GM12878 (cell line): ENCODE measurements around the gene ATXN7L1. TPM values are rescaled to one million over a fixed set of nuclear protein-coding genes. Genes with fewer than 3 reads are reported as not detected.

ENCODE experiments used
- ATAC-seq: fragments of 200-7000 bp; cut with Tn5 transposase; 3 replicates; pipeline ENCODE4 v1.9.1; 2020; ENCODE audit warnings: mild to moderate bottlenecking, moderate library complexity
- BruUV-seq: library from RNA; stranded (reverse); fragments of 400-500 nt; replicated peaks from 2 replicates; lab custom pipeline; 2021; lab: Mats Ljungman, UMichigan
- CTCF ChIA-PET: fragments of 300-600 bp; sonication (Branson Sonifier 250); formaldehyde crosslinking; extraction: SDS; loops from one replicate; lab custom pipeline; 2021; ENCODE audit warnings: inconsistent platforms; lab: Yijun Ruan, JAX
- POLR2A ChIA-PET: fragments of 350-600 bp; formaldehyde crosslinking; extraction: SDS; loops from one replicate; lab custom pipeline; 2021; ENCODE audit warnings: inconsistent platforms; lab: Charles Lee
- RAD21 ChIA-PET: fragments of 300-600 bp; sonication (Branson Sonifier 250); formaldehyde crosslinking; loops from one replicate; lab custom pipeline; 2023; ENCODE audit warnings: antibody characterized with exemption; ENCODE audit not compliant: unreplicated experiment; lab: Charles Lee
- SMC1A ChIA-PET: fragments of 300-600 bp; sonication (Branson Sonifier 250); formaldehyde crosslinking; loops from one replicate; lab custom pipeline; 2023; ENCODE audit not compliant: unreplicated experiment, uncharacterized antibody; lab: Charles Lee
- DNase-seq: peaks from one replicate; pipeline ENCODE4 v3.0.0-alpha.2; 2011; ENCODE audit warnings: low read depth, low spot score
- FAIRE-seq: peaks from 3 replicates; lab custom pipeline; 2011; peaks lifted over from hg19 to GRCh38; lab: Jason Lieb, UNC
- H2AFZ ChIP-seq: 2 replicates; pipeline ENCODE4 v1.6.0; 2011; ENCODE audit warnings: low read depth, low read length, control low read depth; ENCODE audit not compliant: control insufficient read depth
- H3K27ac ChIP-seq: 2 replicates; pipeline ENCODE4 v1.5.1; 2011; ENCODE audit warnings: control low read depth; ENCODE audit not compliant: control insufficient read depth, insufficient read depth
- H3K27me3 ChIP-seq, 2 experiments: replicated peaks in 1 of 2; 2 replicates each; pipeline versions ENCODE4 v1.6.0 to v1.6.1; 2011; ENCODE audit warnings: low read length in 1 of 2; ENCODE audit not compliant: control insufficient read depth in 2 of 2, insufficient read depth in 2 of 2
- H3K36me3 ChIP-seq, 2 experiments: 2 replicates each; pipeline ENCODE4 v1.5.1; 2011; ENCODE audit warnings: low read length in 1 of 2; ENCODE audit not compliant: control insufficient read depth in 2 of 2, insufficient read depth in 2 of 2
- H3K4me1 ChIP-seq: 2 replicates; pipeline ENCODE4 v1.6.1; 2011; ENCODE audit warnings: mild to moderate bottlenecking, low read length, moderate library complexity, mixed read lengths; ENCODE audit not compliant: control insufficient read depth, insufficient read depth
- H3K4me2 ChIP-seq: 2 replicates; pipeline ENCODE4 v1.6.0; 2011; ENCODE audit warnings: control low read depth; ENCODE audit not compliant: control insufficient read depth, insufficient read depth
- H3K4me3 ChIP-seq: fragments of 200-600 bp; sonication (generic); 2 replicates; pipeline ENCODE4 v1.5.1; 2016
- H3K79me2 ChIP-seq: 2 replicates; pipeline ENCODE4 v1.6.0; 2011; ENCODE audit warnings: low read length; ENCODE audit not compliant: control insufficient read depth, insufficient read depth
- H3K9ac ChIP-seq: 2 replicates; pipeline ENCODE4 v1.8.0; 2011; ENCODE audit warnings: low read length, control low read depth, mixed read lengths; ENCODE audit not compliant: control insufficient read depth, insufficient read depth
- H3K9me3 ChIP-seq: replicated peaks from 3 replicates; pipeline ENCODE4 v1.5.1; 2011; ENCODE audit warnings: mild to moderate bottlenecking, low read length; ENCODE audit not compliant: control insufficient read depth, insufficient read depth
- H4K20me1 ChIP-seq: 2 replicates; pipeline ENCODE4 v1.6.0; 2011; ENCODE audit not compliant: control insufficient read depth, insufficient read depth
- ASH2L ChIP-seq: fragments of 300-600, 200-600 bp; sonication (generic); IDR thresholded peaks from 2 replicates; pipeline ENCODE4 v1.6.1; 2017; ENCODE audit warnings: low read depth, mild to moderate bottlenecking, borderline replicate concordance
- BACH1 ChIP-seq: fragments of 450-650 bp; IDR thresholded peaks from 2 replicates; pipeline ENCODE4 v1.6.1; 2017; ENCODE audit warnings: mild to moderate bottlenecking, borderline replicate concordance
- CHD4 ChIP-seq: fragments of 200-600 bp; sonication (generic); IDR thresholded peaks from 2 replicates; pipeline ENCODE4 v1.6.1; 2016; ENCODE audit warnings: mild to moderate bottlenecking
- ESRRA ChIP-seq: IDR thresholded peaks from 2 replicates; pipeline ENCODE4 v1.6.1; 2012; ENCODE audit warnings: mild to moderate bottlenecking, low read length, improper control_type of control experiment
- FOXK2 ChIP-seq: fragments of 450-650 bp; IDR thresholded peaks from 2 replicates; pipeline ENCODE4 v1.6.1; 2017; ENCODE audit warnings: mild to moderate bottlenecking, moderate library complexity
- FOXM1 ChIP-seq: IDR thresholded peaks from 2 replicates; pipeline ENCODE4 v1.6.1; 2012; ENCODE audit warnings: low read depth, mild to moderate bottlenecking, inconsistent platforms, low read length, moderate library complexity
- IKZF2 ChIP-seq, 2 experiments: fragments of 450-650 bp; IDR thresholded peaks; 2 replicates each; pipeline ENCODE4 v1.6.1; 2017; ENCODE audit warnings: mild to moderate bottlenecking in 2 of 2, moderate library complexity in 2 of 2
- JUND ChIP-seq: IDR thresholded peaks from 2 replicates; pipeline ENCODE4 v1.6.1; 2012; ENCODE audit warnings: low read depth, mild to moderate bottlenecking, low read length, improper control_type of control experiment, moderate library complexity
- MAX ChIP-seq: IDR thresholded peaks from 2 replicates; pipeline ENCODE4 v1.6.1; 2012; ENCODE audit warnings: low read depth, low read length, improper control_type of control experiment
- MEF2B ChIP-seq: fragments of 450-650 bp; IDR thresholded peaks from 2 replicates; pipeline ENCODE4 v1.6.1; 2018; ENCODE audit warnings: mild to moderate bottlenecking, moderate library complexity; ENCODE audit not compliant: partially characterized antibody, poor library complexity, severe bottlenecking
- NKRF ChIP-seq: fragments of 450-650 bp; conservative IDR thresholded peaks from 2 replicates; pipeline ENCODE4 v1.6.1; 2017; ENCODE audit warnings: mild to moderate bottlenecking, moderate library complexity
- POLR2A ChIP-seq: IDR thresholded peaks from 2 replicates; pipeline ENCODE4 v1.6.1; 2011; ENCODE audit warnings: low read depth, mild to moderate bottlenecking, low read length
- RCOR1 ChIP-seq: conservative IDR thresholded peaks from 2 replicates; pipeline ENCODE4 v1.6.1; 2012; ENCODE audit warnings: low read depth, low read length, improper control_type of control experiment
- RFX5 ChIP-seq: IDR thresholded peaks from 2 replicates; pipeline ENCODE4 v1.6.1; 2011; ENCODE audit warnings: low read depth, low read length, improper control_type of control experiment
- RUNX3 ChIP-seq: IDR thresholded peaks from 2 replicates; pipeline ENCODE4 v1.6.1; 2012; ENCODE audit warnings: low read length, inconsistent platforms
- STAT1 ChIP-seq: fragments of 450-650 bp; conservative IDR thresholded peaks from 2 replicates; pipeline ENCODE4 v1.6.1; 2014; ENCODE audit warnings: antibody characterized with exemption, mild to moderate bottlenecking
- SUPT20H ChIP-seq: IDR thresholded peaks from 2 replicates; pipeline ENCODE4 v1.6.1; 2011; ENCODE audit warnings: low read depth, mild to moderate bottlenecking, low read length, moderate library complexity, borderline replicate concordance; ENCODE audit not compliant: control insufficient read depth
- TBL1XR1 ChIP-seq: IDR thresholded peaks from 2 replicates; pipeline ENCODE4 v1.6.1; 2012; ENCODE audit warnings: low read depth, low read length, improper control_type of control experiment
- TCF7 ChIP-seq: IDR thresholded peaks from 2 replicates; pipeline ENCODE4 v1.6.1; 2014; ENCODE audit warnings: antibody characterized with exemption, borderline replicate concordance
- ZBTB4 ChIP-seq: fragments of 450-650 bp; formaldehyde crosslinking; IDR thresholded peaks from 2 replicates; pipeline ENCODE4 v1.4.0; 2022; ENCODE audit warnings: mild to moderate bottlenecking, moderate library complexity
- WGBS: methylation state at CpG from one replicate; pipeline ENCODE4 v1.1.6; 2016; ENCODE audit warnings: low lambda C conversion rate; ENCODE audit not compliant: insufficient replicate concordance, insufficient coverage; ENCODE audit errors: missing lambda C conversion rate; 5-methylcytosine and 5-hydroxymethylcytosine counted together
- in situ Hi-C: fragments of 300-500 bp; cut with MboI; formaldehyde crosslinking; loops from 9 replicates; pipeline ENCODE4 v1.14.3; 2018; ENCODE audit warnings: mixed read lengths
- intact Hi-C: fragments of 100-400 bp; cut with micrococcal nuclease; formaldehyde crosslinking; loops from one replicate; pipeline ENCODE4 v1.14.2; 2022; ENCODE audit not compliant: unreplicated experiment
- polyA plus RNA-seq, 11 experiments: library from polyadenylated mRNA; depleted of rRNA in 4 of 11; unstranded in 6 of 11; stranded (reverse) in 5 of 11; fragments of >200 nt; fragmentation: Nextera tagmentation in 4 of 11; fragmentation: Illumina TruSeq in 1 of 11; extraction: Ambion mirVana in 4 of 11; extraction: Trizol in 1 of 11; gene quantifications; 1 replicate in 1 of 11; 2 replicates in 10 of 11; pipeline versions ENCODE4 v1.2.1 to v1.2.3, GENCODE V29; 2011 to 2016; ENCODE audit warnings: inconsistent platforms in 2 of 11, missing spikeins in 2 of 11, low read depth in 1 of 11
- total RNA-seq, 4 experiments: library from RNA; depleted of rRNA in 3 of 4; stranded (reverse); fragments of >200 nt in 3 of 4; fragmentation: Illumina TruSeq in 1 of 4; extraction: Trizol in 1 of 4; gene quantifications; 2 replicates each; pipeline versions ENCODE4 v1.2.1 to v1.2.3, GENCODE V29; 2013 to 2021

ATXN7L1 gene
- total and polyA plus RNA-seq, 10 of the 15 experiments (the other 5 are each of a cell fraction or from before 2014, with no cell fraction given), result 0.40 to 2.9 (median 1.2) TPM

- in situ Hi-C loops, result no loop called here
- H3K79me2 ChIP-seq, result no peaks in the 10 kb centered on the region
- no peak overlapping the region for H3K4me2 ChIP-seq
- CTCF ChIA-PET, result interaction anchor here (0.8 to 2.1 kb wide), 4 partner anchors 12 to 71 kb away, joined by 3 to 7 read pairs (median 6); no protein-coding TSS in a partner anchor
- H3K9me3 ChIP-seq, result no peaks in the 10 kb centered on the region
- H3K9ac ChIP-seq, result no peak overlapping the region
- intact Hi-C loops, result no loop called here
- POLR2A ChIA-PET, result interaction anchor here (0.5 kb wide), 1 partner anchor 150 kb away, joined by 4 read pairs; no protein-coding TSS in a partner anchor
- BruUV-seq, result no TSS peak
- TF ChIP-seq ASH2L (no peak), FOXK2 (no peak), MEF2B (no peak), RFX5 (no peak), BACH1 (no peak), CHD4 (no peak), TCF7 (no peak), STAT1 (no peak), POLR2A (no peak), JUND (no peak), FOXM1 (no peak), ZBTB4 (CRISPR knock-in tag) (no peak), NKRF (no peak), MAX (no peak), TBL1XR1 (no peak), RUNX3 (no peak), SUPT20H (no peak), ESRRA (no peak), RCOR1 (no peak), IKZF2 (IDR thresholded peaks at IDR 0.05) (no peak)
- RAD21 ChIA-PET, result interaction anchor here (1.1 to 1.2 kb wide), 2 partner anchors 12 to 16 kb away, joined by 3 to 4 read pairs; no protein-coding TSS in a partner anchor
- FAIRE-seq (no peak), DNase-seq (no peak), ATAC-seq (no peak)
- H2AFZ ChIP-seq, result no peak overlapping the region
- no peaks in the 10 kb centered on the region for H3K36me3 ChIP-seq
- SMC1A ChIA-PET, result interaction anchor here (1.2 to 2.1 kb wide), 5 partner anchors 10 to 24 kb away, joined by 3 to 5 read pairs (median 4); no protein-coding TSS in a partner anchor
- peaks cover under 1 to 4% of the 10 kb centered on the region in 2 experiments; a peak in 3 of 4 replicates for H3K27me3 ChIP-seq
- 36% methylated on average over 4 of the region's 4 CpGs for WGBS
- H3K4me1 ChIP-seq, result no peaks in the 10 kb centered on the region; the same call in 1 of the 2 replicates
- H3K4me3 ChIP-seq, result no peak overlapping the region
- no peak overlapping the region for H3K27ac ChIP-seq
- no peaks in the 10 kb centered on the region for H4K20me1 ChIP-seq
Measured at GRCh38 chr7:105831824-105832535, 44.4 kb downstream of the ATXN7L1 start.
